HG02798 (cell line): ENCODE results near the gene PMPCA.
A peak's percentile ranks its signal among the peaks of the same experiment; 100 is the strongest.
"Not testable (repeated sequence)": the region's sequence is repeated elsewhere in the genome, so short reads cannot be mapped to it uniquely, and the experiment has no call there.

Experiments
- ATAC-seq: cut with Tn5 transposase; IDR thresholded peaks from one replicate; pipeline ENCODE4 v1.9.1; 2021; ENCODE audit warnings: mild to moderate bottlenecking; ENCODE audit not compliant: unreplicated experiment, poor library complexity

Gene PMPCA

GRCh38 chr9:136407911-136408310, 2.5 kb upstream of the PMPCA start:
- no peak for ATAC-seq

GRCh38 chr9:136409557-136410455, 652 bp upstream of the PMPCA start:
- ATAC-seq = peak; percentile 19

GRCh38 chr9:136411378-136411777, 920 bp downstream of the PMPCA start:
- ATAC-seq = no peak

- ATAC-seq = no peak
Measured at GRCh38 chr9:136412962-136413361, 2.5 kb downstream of the PMPCA start.

GRCh38 chr9:136416427-136416826, 6.0 kb downstream of the PMPCA start:
- no peak for ATAC-seq

- ATAC-seq = no peak
Measured at GRCh38 chr9:136416914-136417313, 6.5 kb downstream of the PMPCA start.

- no peak for ATAC-seq
Measured at GRCh38 chr9:136418182-136419091, 8.0 kb downstream of the PMPCA start.

- no peak for ATAC-seq
Measured at GRCh38 chr9:136419092-136419420, 8.6 kb downstream of the PMPCA start.

- no peak for ATAC-seq
Measured at GRCh38 chr9:136421791-136422190, 11.3 kb downstream of the PMPCA start.

GRCh38 chr9:136422876-136423275, 12.4 kb downstream of the PMPCA start:
- ATAC-seq = no peak

GRCh38 chr9:136423432-136424146, 13.1 kb downstream of the PMPCA start:
- no peak for ATAC-seq

- ATAC-seq = no peak
Measured at GRCh38 chr9:136424750-136425362, 14.4 kb downstream of the PMPCA start.

GRCh38 chr9:136425367-136425766, 14.9 kb downstream of the PMPCA start:
- ATAC-seq = not testable (repeated sequence)

GRCh38 chr9:136426787-136427186, 16.3 kb downstream of the PMPCA start:
- no peak for ATAC-seq

- ATAC-seq = no peak
Measured at GRCh38 chr9:136429075-136429628, 18.7 kb downstream of the PMPCA start.

- ATAC-seq = no peak
Measured at GRCh38 chr9:136429683-136430491, 19.4 kb downstream of the PMPCA start.

GRCh38 chr9:136430588-136431234, 20.3 kb downstream of the PMPCA start:
- no peak for ATAC-seq

- no peak for ATAC-seq
Measured at GRCh38 chr9:136431782-136432350, 21.4 kb downstream of the PMPCA start.
